H1 (cell line): Measurements from ENCODE around the gene SHISAL1.

Experiments used
- EP300 ChIP-seq, 2 experiments: IDR thresholded peaks; 1 replicate in 1 of 2; 2 replicates in 1 of 2; pipeline ENCODE4 v1.6.1; 2011 to 2012; ENCODE audit warnings: low read depth in 2 of 2, low read length in 2 of 2, mild to moderate bottlenecking in 2 of 2, borderline replicate concordance in 1 of 2, inconsistent platforms in 1 of 2, moderate library complexity in 1 of 2
- EZH2 ChIP-seq: fragments of 200-600 bp; sonication (generic); IDR thresholded peaks from 2 replicates; pipeline ENCODE4 v1.7.1; 2012; ENCODE audit warnings: low read depth, mild to moderate bottlenecking, moderate library complexity, low read length, inconsistent platforms; ENCODE audit not compliant: severe bottlenecking

DNA sequence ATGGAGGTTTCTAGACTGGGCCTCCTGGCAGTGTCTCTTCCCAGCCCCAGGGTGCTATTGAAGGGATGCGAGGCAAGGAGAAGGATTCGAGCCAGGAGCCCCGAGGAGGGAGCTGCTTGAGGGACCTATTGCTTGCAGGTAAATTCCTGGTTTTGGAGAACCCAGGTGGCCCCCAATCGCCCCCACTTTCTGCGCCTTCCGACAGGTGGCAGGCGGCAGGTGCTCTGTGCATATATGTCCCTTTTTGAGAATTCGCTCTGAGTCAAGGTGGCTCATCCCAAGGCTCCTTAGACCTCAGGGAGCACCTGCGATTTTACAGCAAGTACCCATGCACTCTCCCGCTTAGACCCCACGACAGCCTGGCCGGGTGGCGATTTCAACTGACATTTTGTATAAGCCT lies 40.3 kb upstream of the SHISAL1 start:
- TF ChIP-seq EP300 (IDR thresholded peaks at IDR 0.05; ENCODE audit: borderline replicate concordance in 1 of 2, low read depth in 2 of 2, low read length in 2 of 2) (no peak), EZH2 (no peak)
